ENCODE measurements around the gene LPCAT1. TPM values are rescaled to one million over a fixed set of nuclear protein-coding genes. Genes with fewer than 3 reads are reported as not detected.

LPCAT1 gene
- total RNA-seq, 3 donors from 2014 or later, result 19.4 to 39.3 (median 21.4) TPM

- Histone ChIP-seq H3K27ac (no peak overlapping the region), H3K27me3 (no peaks in the 10 kb centered on the region), H3K4me3 (no peak overlapping the region), H3K36me3 (no peaks in the 10 kb centered on the region), H3K4me1 (no peaks in the 10 kb centered on the region), H3K9me3 (peaks cover 15 to 34% of the 10 kb centered on the region in 2 donors)
- TF ChIP-seq CTCF (IDR thresholded peaks at IDR 0.05) (no peak), POLR2AphosphoS5 (IDR thresholded peaks at IDR 0.05) (no peak)
- no peak for DNase-seq (ENCODE audit: low spot score in 2 of 2)
- intact Hi-C loops (cut with DNase I; ENCODE audit: low total_unique reads), result no loop called here
Observed at GRCh38 chr5:1453613-1454012, 70.1 kb downstream of the LPCAT1 start.

DNA sequence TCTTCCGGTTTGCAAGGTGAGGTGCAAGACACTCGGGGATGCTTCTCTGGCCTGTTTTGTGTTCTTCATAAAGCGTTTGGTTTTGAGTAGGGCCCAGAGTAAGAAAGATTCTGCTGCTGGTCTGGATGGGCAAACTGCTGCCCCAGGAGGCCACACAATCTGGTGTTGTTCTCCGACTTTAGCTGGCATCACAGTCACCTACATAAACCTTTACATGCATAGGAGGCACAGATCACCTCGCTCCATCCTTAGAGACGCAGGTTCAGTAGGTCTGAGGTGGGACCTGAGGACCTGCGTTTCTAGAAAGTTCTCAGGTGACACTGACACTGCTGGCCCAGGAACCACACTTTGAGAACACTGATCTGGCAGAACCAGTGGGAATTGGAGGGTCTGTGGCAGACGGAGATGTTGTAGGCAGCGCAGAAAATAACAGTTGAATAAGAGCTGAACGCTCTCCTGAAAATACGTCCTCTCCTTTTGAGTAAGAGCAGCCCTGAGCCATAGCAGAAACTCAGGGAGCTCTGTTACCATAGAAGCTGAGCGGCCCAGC is 74.6 kb downstream of the LPCAT1 start:
- peaks cover 0 to 10% of the 10 kb centered on the region in 2 donors for H3K4me1 ChIP-seq
- peaks cover 0 to 22% of the 10 kb centered on the region in 2 donors for H3K9me3 ChIP-seq
- no peak overlapping the region for H3K4me3 ChIP-seq
- H3K27me3 ChIP-seq, result peaks cover 0 to 38% of the 10 kb centered on the region in 2 donors
- no peaks in the 10 kb centered on the region for H3K36me3 ChIP-seq
- no peak for TF ChIP-seq CTCF (IDR thresholded peaks at IDR 0.05)
- H3K27ac ChIP-seq, result no peak overlapping the region
- intact Hi-C loops (cut with DNase I; ENCODE audit: low total_unique reads), result no loop called here
- DNase-seq (ENCODE audit: low spot score in 2 of 2), result no peak

DNA sequence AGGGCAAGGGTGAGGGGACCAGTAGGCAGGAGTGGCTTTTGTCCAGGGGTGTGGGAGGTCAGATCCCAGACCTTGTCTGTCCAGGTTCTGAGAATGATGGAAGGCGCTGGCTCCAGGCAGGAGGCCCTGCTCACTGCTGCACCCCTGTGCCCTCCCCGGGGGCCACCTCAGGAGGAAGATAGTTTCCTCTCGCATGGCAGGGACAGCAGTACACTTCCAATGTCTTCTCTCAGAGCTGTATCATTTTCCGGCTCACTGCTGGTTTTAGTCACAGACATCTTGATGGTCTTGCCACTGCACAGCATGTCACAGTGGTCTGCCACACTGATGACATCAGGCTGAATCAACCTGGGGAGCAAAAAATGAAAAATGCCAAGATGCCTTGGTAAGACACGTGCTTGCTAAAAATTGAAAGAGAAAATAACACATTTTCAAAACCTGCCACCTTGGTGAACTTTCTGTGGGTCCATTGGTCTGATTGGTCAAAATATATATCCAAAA is 75.2 kb downstream of the LPCAT1 start:
- intact Hi-C loops (cut with DNase I; ENCODE audit: low total_unique reads), result no loop called here
- peaks cover 0 to 44% of the 10 kb centered on the region in 2 donors for H3K27me3 ChIP-seq
- H3K36me3 ChIP-seq, result no peaks in the 10 kb centered on the region
- peaks cover 0 to 10% of the 10 kb centered on the region in 2 donors for H3K4me1 ChIP-seq
- DNase-seq (ENCODE audit: low spot score in 2 of 2), result no peak
- peaks cover 0 to 17% of the 10 kb centered on the region in 2 donors for H3K9me3 ChIP-seq
- H3K4me3 ChIP-seq, result no peak overlapping the region
- TF ChIP-seq POLR2A (IDR thresholded peaks at IDR 0.05) (no peak), CTCF (IDR thresholded peaks at IDR 0.05) (no peak), POLR2AphosphoS5 (IDR thresholded peaks at IDR 0.05) (no peak)
- H3K27ac ChIP-seq, result no peak overlapping the region

- TF ChIP-seq POLR2A (IDR thresholded peaks at IDR 0.05) (no peak), POLR2AphosphoS5 (IDR thresholded peaks at IDR 0.05) (no peak), CTCF (IDR thresholded peaks at IDR 0.05) (no peak)
- H3K9me3 ChIP-seq, result peaks cover 0 to 9% of the 10 kb centered on the region in 2 donors
- H3K27ac ChIP-seq, result no peak overlapping the region
- DNase-seq (ENCODE audit: low spot score in 2 of 2), result no peak
- no peaks in the 10 kb centered on the region for H3K36me3 ChIP-seq
- H3K27me3 ChIP-seq, result peaks cover 0 to 52% of the 10 kb centered on the region in 2 donors
- peaks cover 0 to 10% of the 10 kb centered on the region in 2 donors for H3K4me1 ChIP-seq
- intact Hi-C loops (cut with DNase I; ENCODE audit: low total_unique reads), result no loop called here
- H3K4me3 ChIP-seq, result no peak overlapping the region
Observed at GRCh38 chr5:1447671-1448361, 75.9 kb downstream of the LPCAT1 start.

- H3K4me3 ChIP-seq, result no peak overlapping the region
- TF ChIP-seq CTCF (IDR thresholded peaks at IDR 0.05) (no peak), POLR2AphosphoS5 (IDR thresholded peaks at IDR 0.05) (no peak), POLR2A (IDR thresholded peaks at IDR 0.05) (no peak)
Observed at GRCh38 chr5:1446602-1447343, 77.0 kb downstream of the LPCAT1 start.

More at GRCh38 chr5:1446602-1447343, 77.0 kb downstream of the LPCAT1 start:
- no peak for DNase-seq (ENCODE audit: low spot score in 2 of 2)
- H3K4me1 ChIP-seq, result peaks cover 0 to 10% of the 10 kb centered on the region in 2 donors
- H3K36me3 ChIP-seq, result no peaks in the 10 kb centered on the region
- no peak overlapping the region for H3K27ac ChIP-seq
- intact Hi-C loops (cut with DNase I; ENCODE audit: low total_unique reads), result no loop called here
- peaks cover 0 to 1% of the 10 kb centered on the region in 2 donors for H3K9me3 ChIP-seq
- H3K27me3 ChIP-seq, result peaks cover 0 to 62% of the 10 kb centered on the region in 2 donors

Data from breast epithelium (tissue), 4 donors.